IPS DF 4.7 (cell line): ENCODE data around the gene RAB40C.

Experiments
- DNase-seq: peaks from one replicate; pipeline ENCODE4 v3.0.0-alpha.2; 2013; ENCODE audit warnings: low spot score; ENCODE audit errors: extremely low read depth

Gene RAB40C

GRCh38 chr16:610513-611381 is 20.9 kb downstream of the RAB40C start:
- DNase-seq = no peak

- DNase-seq = no peak
These were observed 25.3 kb downstream of the RAB40C start for GRCh38 chr16:615122-615521.

- no peak for DNase-seq
These were observed 27.1 kb downstream of the RAB40C start for GRCh38 chr16:616733-617586.

DNA sequence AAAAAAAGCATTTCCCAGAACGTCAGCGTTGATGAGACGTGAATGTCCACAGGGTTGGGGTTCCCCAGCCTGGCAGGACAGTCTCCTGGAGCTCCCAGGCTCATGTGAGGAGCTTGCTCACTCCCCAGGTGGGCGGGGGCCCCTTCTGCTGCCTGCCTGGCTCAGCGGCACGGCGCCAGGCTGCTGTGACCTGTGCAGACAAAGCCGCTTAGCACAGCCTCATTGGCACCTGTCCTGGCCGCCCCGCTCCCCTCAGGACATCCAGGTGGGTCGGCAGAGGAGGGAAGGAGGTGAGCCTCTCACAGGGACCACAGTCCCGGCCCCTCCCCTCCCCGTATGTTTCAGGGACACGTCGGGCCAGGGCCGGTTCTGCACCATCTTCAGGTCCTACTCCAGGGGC is 28.0 kb downstream of the RAB40C start:
- no peak for DNase-seq

DNA sequence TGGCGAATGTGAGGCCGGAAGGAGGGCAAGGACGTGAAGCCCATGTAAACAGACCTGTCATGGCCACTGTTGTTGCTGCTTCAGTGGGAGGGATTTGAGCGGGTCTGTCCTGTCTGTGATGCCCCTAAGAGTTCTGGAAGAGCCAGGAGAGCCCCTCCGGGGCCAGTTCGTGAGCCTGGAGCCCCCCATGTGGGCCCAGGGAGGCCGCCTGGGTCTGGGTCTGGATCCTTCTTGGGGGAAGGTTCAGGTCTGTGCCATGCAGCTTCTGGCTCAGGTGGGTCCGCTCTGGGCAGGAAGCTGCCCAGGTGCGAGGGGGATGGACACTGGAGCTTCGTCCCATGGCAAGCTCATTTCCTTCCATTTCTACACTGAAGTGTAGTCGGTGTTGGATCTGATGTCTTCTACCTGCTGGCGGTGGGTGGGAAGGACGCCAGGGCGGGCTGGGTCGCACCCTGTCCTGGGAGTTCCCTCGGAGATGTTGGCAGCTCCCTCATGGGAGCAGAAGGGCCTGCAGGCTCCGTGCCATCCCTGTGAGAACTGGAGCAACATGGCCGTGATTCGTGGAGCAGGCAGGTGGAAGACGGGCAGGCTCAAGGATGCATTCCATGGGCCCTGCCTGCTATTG is 29.7 kb downstream of the RAB40C start:
- no peak for DNase-seq

- no peak for DNase-seq
These were observed 31.0 kb downstream of the RAB40C start for GRCh38 chr16:620700-621525.

GRCh38 chr16:621526-622105 is 31.8 kb downstream of the RAB40C start:
- no peak for DNase-seq

GRCh38 chr16:622920-623280 is 33.0 kb downstream of the RAB40C start:
- DNase-seq = no peak

- no peak for DNase-seq
These were observed 34.7 kb downstream of the RAB40C start for GRCh38 chr16:624526-625070.

DNA sequence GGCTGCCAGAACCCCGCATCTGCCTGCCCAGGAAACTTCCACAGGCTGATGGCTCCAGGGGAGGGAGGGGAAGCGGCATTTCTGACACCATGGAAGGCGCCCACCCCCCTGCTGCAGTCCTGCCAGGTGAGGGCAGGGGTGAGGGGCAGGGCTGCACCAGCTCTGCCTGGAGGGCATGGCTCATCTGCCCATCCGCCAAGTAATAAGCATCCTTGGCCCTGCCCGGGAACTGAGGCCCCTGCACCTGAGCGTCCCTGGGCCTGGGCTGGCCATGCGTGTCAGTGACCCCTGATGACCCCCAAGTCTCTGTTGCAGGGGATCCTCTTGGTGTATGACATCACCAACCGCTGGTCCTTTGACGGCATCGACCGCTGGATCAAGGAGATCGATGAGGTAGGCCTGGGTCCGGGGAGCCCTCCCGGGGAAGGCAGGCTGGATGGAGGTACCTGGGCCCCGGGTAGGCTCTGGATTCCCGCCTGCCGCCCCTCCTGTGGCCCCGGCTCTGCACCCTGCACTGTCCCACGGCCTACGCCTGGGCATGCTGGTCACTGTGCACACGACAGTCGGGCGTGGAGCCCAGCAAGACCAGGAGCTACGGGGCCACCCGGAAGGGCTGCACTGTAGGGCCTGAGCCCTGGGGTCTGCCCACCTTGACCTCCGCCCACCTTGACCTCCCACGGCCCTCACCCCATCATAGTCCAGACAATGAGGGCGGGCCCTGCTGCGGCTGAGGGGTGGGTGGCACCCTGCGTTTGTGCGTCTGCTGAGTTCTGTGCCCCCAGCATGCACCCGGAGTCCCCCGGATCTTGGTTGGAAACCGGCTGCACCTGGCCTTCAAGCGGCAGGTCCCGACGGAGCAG is 35.5 kb downstream of the RAB40C start:
- no peak for DNase-seq

DNA sequence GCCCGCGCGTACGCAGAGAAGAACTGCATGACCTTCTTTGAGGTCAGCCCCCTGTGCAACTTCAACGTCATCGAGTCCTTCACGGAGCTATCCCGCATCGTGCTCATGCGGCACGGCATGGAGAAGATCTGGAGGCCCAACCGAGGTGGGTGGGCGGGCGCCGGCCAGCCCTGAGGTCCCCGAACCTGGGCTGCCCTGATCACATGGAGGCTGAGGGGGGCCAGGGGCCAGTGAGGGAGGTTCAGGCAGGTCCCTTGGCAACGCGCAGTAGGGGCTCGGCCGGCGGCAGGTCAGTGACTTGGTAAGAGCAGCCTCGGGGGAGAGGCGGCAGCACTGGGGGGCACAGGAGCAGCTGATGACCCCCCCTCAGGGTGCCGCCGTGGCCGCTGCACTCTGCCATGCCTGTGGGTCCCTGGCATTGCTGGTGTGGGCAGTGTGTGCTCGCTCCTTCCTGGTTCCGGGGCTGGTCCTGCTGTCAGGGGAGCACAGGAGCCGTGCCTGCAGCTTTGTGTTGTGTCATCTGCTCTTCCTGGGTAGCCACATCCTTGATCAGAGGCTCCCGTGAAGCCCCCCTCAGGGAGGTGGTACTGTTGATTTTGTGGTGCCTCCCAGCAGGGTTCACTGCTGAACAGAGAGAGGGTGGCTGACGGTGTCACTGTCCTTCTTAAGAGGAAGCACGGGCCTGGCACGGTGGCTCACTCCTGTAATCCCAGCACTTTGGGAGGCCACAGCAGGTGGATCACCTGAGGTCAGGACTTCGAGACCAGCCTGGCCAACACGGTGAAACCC is 36.3 kb downstream of the RAB40C start:
- no peak for DNase-seq

DNA sequence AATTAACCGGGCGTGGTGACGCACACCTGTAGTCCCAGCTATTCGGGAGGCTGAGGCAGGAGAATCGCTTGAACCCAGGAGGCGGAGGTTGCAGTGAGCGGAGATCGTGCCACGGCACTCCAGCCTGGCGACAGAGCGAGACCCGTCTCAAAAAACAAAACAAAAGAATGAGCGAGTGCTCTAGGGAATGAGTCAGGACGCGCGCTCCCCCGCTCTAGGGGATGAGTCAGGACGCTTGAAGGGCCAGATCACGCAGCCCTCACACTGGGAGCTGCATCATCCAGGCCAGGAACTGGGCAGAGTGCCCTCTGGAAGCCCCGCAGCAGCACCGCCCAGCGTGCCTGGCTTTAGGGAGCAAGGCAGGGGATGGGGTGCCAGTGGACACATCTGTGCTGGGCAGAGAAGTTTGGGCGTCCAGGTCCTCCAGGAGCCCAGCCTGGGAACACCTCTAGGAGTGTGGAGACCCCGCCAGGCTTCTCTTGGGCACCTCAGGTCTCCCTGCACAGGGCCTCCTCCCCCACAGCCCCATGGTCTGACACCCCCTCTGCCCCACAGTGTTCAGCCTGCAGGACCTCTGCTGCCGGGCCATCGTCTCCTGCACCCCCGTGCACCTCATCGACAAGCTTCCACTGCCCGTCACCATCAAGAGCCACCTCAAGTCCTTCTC is 37.1 kb downstream of the RAB40C start:
- no peak for DNase-seq

GRCh38 chr16:627454-628239 is 37.8 kb downstream of the RAB40C start:
- no peak for DNase-seq

DNA sequence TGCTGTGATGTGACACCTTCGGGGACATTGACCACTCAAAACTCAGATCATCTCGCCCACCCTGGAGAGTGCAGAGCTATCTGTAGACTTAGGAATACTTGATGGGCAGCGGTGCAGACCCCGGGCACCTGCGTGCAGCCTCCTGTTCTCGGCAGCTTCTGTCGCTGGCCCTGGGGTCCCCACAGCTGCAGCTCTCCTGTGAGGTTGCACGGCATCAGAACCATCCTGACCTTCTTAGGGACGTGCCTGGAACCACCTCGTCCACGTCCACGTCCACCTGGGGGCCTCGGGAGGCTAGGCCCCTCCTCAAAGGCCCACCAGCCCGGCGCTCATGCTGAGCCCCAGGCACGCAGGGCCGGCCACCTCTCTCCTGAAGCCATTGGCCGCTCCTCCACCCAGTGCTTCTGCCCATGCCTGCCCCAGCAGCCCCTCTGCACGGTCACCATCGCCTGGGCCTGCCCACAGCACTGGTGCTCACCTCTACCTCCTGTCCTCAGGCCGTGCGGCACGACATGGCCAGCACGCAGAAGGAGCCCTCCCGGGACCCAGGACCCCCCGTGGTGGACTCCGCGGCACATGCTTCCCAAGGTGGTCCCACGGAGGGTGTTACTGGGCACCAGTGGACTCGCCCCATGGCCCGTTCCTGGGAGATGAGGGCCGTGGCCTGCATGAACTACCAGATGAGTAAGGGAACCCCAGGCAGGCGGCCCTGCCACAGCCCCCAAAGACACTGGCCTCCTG is 38.6 kb downstream of the RAB40C start:
- no peak for DNase-seq

- no peak for DNase-seq
These were observed 39.4 kb downstream of the RAB40C start for GRCh38 chr16:629185-629832.

GRCh38 chr16:629833-630248 is 40.0 kb downstream of the RAB40C start:
- no peak for DNase-seq
